Measurements from ENCODE around the gene SLC24A1. TPM values are rescaled to one million over a fixed set of nuclear protein-coding genes. Genes with fewer than 3 reads are reported as not detected.

SLC24A1 gene
- total and polyA plus RNA-seq, 10 of the 15 experiments (the other 5 are each of a cell fraction or from before 2014, with no cell fraction given), result 1.4 to 5.8 (median 3.3) TPM

DNA sequence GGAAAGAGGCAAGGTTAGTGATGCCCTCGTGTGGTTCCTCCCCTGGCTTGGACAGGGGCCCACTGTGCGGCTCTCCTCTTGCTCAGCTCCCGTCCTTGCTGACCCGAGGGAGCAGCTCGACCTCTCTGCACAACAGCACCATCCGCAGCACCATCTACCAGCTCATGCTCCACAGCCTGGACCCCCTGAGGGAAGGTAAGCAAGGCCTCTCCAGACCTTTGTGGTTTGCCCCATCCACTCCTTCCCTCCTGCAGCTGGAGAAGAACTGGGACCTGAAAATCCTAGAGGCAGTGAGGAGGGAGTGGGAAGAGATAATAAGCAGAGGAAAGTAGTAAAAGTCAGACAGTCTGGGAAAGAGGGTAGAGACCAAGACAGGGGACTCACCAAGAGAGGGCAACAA is 17.8 kb downstream of the SLC24A1 start:
- in situ Hi-C loops (cut with MboI), result no loop called here
- no peaks in the 10 kb centered on the region for H3K9me3 ChIP-seq (replicated peaks; ENCODE audit: control insufficient read depth, insufficient read depth, low read length)
- DNase-seq (ENCODE audit: low read depth, low spot score), result no peak
- ChIA-PET POLR2A (interaction anchor here (0.6 kb wide), 1 partner anchor 198 kb away, joined by 3 read pairs; no protein-coding TSS in a partner anchor), SMC1A (ENCODE audit: uncharacterized antibody, unreplicated experiment) (interaction anchor here (0.6 to 3.6 kb wide), 7 partner anchors 8 to 277 kb away, joined by 3 to 43 read pairs (median 4); partner anchors contain the start of gene RAB11A), CTCF (interaction anchor here (0.6 to 15.8 kb wide), 18 partner anchors 9 to 649 kb away, joined by 3 to 192 read pairs (median 8); no protein-coding TSS in a partner anchor), RAD21 (ENCODE audit: unreplicated experiment) (interaction anchor here (0.6 to 8.2 kb wide), 5 partner anchors 28 to 1255 kb away, joined by 3 to 69 read pairs (median 4); partner anchors contain the start of gene INTS14)
- BruUV-seq (replicated peaks), result no TSS peak
- H3K27me3 ChIP-seq (replicated peaks in 1 of 2; ENCODE audit: control insufficient read depth in 2 of 2, insufficient read depth in 2 of 2, low read length in 1 of 2), result no peaks in the 10 kb centered on the region
- H3K36me3 ChIP-seq (ENCODE audit: control insufficient read depth in 2 of 2, insufficient read depth in 2 of 2, low read length in 1 of 2), result no peaks in the 10 kb centered on the region; a peak in 1 of 4 replicates
- no peak overlapping the region for H2AFZ ChIP-seq (ENCODE audit: control insufficient read depth, low read depth, low read length)
- 62% methylated on average over 6 of the region's 6 CpGs for WGBS (ENCODE audit: insufficient coverage, insufficient replicate concordance, low lambda C conversion rate, missing lambda C conversion rate)
- H3K27ac ChIP-seq (ENCODE audit: control insufficient read depth, insufficient read depth), result no peak overlapping the region
- H3K4me3 ChIP-seq, result no peak overlapping the region
- FAIRE-seq, result no peak
- intact Hi-C loops (cut with micrococcal nuclease; ENCODE audit: unreplicated experiment), result loop anchor here (5.0 to 10.0 kb wide), 4 partner anchors 193 to 648 kb away; no protein-coding TSS in a partner anchor
- no peaks in the 10 kb centered on the region for H4K20me1 ChIP-seq (ENCODE audit: control insufficient read depth, insufficient read depth)
- no peak overlapping the region for H3K4me2 ChIP-seq (ENCODE audit: control insufficient read depth, insufficient read depth)
- no peak; the same call in 2 of the 3 replicates for ATAC-seq
- no peaks in the 10 kb centered on the region for H3K4me1 ChIP-seq (ENCODE audit: control insufficient read depth, insufficient read depth, low read length)
- no peaks in the 10 kb centered on the region for H3K79me2 ChIP-seq (ENCODE audit: control insufficient read depth, insufficient read depth, low read length)
- no peak overlapping the region for H3K9ac ChIP-seq (ENCODE audit: control insufficient read depth, insufficient read depth, low read length)
- no peak for TF ChIP-seq BACH1 (IDR thresholded peaks at IDR 0.05; ENCODE audit: borderline replicate concordance)
- TF ChIP-seq ZBTB33 (IDR thresholded peaks at IDR 0.05), result no peak
- no peak for TF ChIP-seq CBX3 (IDR thresholded peaks at IDR 0.05; ENCODE audit: borderline replicate concordance, low read depth)
- no peak for TF ChIP-seq NFYB (IDR thresholded peaks at IDR 0.05; ENCODE audit: insufficient read depth, low read depth, low read length)
- no peak for TF ChIP-seq RELB (IDR thresholded peaks at IDR 0.05; ENCODE audit: low read depth)
- TF ChIP-seq, protein P1, sequence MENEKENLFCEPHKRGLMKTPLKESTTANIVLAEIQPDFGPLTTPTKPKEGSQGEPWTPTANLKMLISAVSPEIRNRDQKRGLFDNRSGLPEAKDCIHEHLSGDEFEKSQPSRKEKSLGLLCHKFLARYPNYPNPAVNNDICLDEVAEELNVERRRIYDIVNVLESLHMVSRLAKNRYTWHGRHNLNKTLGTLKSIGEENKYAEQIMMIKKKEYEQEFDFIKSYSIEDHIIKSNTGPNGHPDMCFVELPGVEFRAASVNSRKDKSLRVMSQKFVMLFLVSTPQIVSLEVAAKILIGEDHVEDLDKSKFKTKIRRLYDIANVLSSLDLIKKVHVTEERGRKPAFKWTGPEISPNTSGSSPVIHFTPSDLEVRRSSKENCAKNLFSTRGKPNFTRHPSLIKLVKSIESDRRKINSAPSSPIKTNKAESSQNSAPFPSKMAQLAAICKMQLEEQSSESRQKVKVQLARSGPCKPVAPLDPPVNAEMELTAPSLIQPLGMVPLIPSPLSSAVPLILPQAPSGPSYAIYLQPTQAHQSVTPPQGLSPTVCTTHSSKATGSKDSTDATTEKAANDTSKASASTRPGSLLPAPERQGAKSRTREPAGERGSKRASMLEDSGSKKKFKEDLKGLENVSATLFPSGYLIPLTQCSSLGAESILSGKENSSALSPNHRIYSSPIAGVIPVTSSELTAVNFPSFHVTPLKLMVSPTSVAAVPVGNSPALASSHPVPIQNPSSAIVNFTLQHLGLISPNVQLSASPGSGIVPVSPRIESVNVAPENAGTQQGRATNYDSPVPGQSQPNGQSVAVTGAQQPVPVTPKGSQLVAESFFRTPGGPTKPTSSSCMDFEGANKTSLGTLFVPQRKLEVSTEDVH (IDR thresholded peaks at IDR 0.05; ENCODE audit: low read depth, partially characterized antibody), result no peak
- TF ChIP-seq SIN3A (IDR thresholded peaks at IDR 0.05; ENCODE audit: low read depth, low read length), result no peak
- no peak for TF ChIP-seq YY1 (IDR thresholded peaks at IDR 0.05; ENCODE audit: low read depth, low read length)
- no peak for TF ChIP-seq EGR1 (IDR thresholded peaks at IDR 0.05; ENCODE audit: borderline replicate concordance in 1 of 2, low read depth in 2 of 2, low read length in 2 of 2)
- TF ChIP-seq SKIL (IDR thresholded peaks at IDR 0.05; ENCODE audit: low read depth, poor library complexity, severe bottlenecking), result no peak
- TF ChIP-seq HCFC1 (IDR thresholded peaks at IDR 0.05; ENCODE audit: low read length), result no peak
- TF ChIP-seq CREM (IDR thresholded peaks at IDR 0.05; ENCODE audit: low read depth), result no peak
